Activated CD4-positive, alpha-beta T cell treated with anti-CD3 and anti-CD28 coated beads, Interleukin-2, Interleukin-4, amounts not matched to agents 100 ng/mL and 50 ng/mL, durations not matched to agents 16 hours and 8 hours (primary cell): ENCODE data around the gene TSPAN5.
"Not testable (repeated sequence)": the region's sequence is repeated elsewhere in the genome, so short reads cannot be mapped to it uniquely, and the experiment has no call there.

Experiments used
- DNase-seq: peaks from one replicate; pipeline ENCODE4 v3.0.0-alpha.2; 2020; ENCODE audit warnings: low spot score

TSPAN5 gene

DNA sequence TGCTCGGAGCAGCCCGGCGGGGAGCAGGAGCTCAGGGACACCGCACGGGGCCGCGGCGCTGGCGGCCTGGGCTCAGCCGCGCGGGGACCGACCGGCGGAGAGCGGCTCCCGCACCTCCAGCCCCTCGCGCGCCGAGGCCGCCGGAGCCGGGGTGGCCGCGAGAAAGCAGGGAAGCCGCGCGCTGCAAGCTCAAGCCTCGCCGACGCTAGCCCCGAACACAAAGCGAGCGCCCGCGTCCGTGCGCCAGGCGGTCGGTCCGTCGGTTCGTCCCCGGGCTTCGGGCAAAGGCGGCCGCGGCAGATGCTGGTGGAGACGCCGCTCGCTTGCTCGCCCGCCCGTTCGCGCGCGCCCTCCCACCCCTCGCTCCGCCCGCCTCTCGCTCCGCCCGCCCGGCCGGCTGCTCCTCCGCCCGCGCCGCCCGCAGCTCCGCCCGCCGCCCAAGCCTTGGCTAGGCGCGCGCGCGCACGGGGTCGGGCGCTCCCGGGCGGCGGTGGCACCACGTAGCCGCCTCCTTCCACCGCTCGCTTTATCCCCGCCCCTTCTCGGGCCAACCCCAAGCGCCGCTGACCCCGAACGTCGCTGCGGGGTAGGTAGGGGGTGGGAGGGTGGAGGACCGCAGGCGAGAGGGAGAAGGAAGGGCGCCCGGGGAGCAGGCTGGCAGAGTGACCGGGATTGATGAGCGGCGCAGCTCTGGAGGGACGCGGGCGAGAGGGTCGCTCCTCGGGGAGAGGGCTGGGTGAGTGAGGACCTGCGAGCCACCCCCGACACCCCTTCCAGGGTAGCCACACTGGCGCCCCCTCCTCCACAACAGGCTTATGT, at the start of gene TSPAN5:
Gene TSPAN5, minus strand, starts transcription at position 325 of the 819 bp plus-strand sequence.
- DNase-seq: peak; percentile 83

DNA sequence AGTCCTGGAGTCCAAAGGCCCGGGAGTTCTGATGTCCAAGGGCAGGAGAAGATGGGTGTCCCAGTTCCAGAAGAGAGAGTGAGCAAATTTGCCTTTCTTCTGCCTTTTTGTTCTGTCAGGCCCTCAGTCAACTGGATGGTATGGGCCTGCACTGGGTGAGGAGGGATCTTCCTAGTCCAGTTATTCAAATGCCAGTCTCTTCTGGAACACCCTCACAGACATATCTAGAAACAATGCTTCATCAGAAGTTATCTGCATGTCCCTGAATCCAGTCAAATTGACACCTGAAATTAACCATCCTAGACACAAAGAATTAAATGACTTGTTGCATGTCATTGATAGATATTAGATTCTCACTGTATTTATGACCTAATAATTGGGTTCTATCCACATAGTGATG, 48.5 kb upstream of the TSPAN5 start:
- no peak for DNase-seq

DNA sequence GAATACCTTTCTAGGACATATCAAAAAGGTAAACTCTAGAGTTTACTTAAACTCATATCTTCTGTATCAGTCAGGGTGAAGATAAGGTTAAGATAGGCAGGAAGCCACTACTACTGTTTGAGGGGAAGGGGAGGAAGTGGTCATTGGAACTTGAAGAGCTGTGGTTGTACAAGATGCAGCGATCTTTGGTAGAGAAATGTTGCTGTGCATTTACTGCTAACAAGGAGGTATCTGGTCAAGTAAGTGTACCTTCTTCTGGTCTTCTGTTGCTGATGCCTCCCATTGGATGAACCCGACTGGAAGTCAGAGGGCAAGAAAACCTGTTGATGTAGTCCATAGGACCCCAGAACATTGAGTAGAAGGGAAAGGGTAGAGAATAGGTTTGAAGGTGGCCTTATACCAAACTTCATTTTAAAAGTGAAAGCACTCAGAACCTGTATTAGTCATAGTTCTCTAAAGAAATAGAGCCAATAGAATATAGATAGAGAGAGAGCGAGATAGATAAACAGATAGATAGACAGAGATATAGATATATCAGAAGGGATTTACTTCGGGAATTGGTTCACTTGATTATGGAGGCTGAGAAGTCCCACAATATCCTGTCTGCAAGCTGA, 47.9 kb upstream of the TSPAN5 start:
- DNase-seq: peak; percentile 46

DNA sequence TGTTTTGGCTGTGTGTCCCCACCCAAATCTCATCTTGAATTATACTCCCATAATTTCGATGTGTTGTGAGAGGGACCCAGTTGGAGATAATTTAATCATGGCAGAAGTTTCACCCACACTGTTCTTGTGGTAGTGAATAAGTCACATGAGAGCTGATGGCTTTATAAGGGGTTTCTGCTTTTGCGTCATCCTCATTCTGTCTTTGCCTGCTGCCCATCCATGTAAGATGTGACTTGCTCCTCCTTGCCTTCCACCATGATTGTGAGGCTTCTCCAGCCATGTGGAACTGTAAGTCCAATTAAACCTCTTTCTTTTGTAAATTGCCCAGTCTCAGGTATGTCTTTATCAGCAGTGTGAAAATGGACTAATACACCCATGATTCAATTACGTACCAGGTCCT, 47.2 kb upstream of the TSPAN5 start:
- not testable (repeated sequence) for DNase-seq

DNA sequence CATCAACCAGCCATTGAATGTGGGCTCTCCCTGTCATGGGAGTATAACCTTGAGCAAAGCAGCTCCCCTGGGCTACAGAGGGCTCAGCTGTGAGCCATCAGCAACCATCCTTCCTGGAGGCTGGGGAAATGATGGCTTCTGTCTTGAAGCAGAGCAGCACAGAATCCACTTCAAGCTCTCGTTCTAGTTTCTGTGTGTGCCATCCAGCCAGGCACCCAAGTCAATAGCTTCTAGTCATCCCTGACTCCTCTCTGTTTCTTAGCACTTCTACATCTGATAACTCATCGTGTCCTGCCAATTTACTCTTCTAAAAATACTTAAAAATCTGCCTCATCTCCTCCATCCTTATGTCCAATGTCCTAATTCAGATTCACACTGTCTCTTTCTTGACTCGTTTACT, 42.2 kb upstream of the TSPAN5 start:
- DNase-seq: no peak

DNA sequence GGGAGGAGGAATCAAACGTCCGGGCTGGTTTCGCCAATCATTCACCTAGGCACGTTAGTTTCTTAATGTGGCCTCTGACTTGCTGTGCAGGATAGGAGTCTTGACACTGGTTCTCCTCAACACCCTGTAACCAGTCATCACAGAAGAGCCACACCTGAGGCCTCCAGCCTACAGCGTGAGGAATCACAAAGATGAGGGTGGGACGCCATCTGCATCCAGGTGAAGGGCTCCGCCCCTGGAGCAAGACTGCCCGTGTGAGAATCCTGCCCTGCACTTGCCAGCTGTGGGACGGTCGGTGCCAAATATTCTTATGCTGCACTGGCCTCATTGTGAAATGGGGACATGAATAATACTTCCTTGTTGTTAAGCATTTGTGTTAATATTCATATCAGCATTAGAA, 35.7 kb upstream of the TSPAN5 start:
- DNase-seq: no peak

DNA sequence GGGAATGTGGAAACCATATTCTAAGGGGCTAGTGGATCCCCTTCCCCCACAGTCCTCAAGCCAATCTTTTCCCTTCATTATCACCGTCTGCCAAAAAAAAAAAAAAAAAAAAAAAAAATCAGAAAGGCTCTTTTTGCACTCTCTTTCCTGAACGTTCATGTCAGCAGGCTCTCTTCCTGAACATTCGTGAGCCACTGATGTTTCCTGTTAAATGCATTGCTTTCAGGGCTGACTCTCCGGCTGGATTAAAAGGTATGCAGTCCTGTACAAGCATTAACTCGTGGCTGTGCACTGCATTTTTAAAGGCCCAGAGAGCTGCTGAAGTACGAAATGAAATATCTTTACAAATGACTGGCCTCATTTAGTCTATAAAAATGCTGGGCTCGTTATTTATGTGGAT, 34.0 kb upstream of the TSPAN5 start:
- no peak for DNase-seq

DNA sequence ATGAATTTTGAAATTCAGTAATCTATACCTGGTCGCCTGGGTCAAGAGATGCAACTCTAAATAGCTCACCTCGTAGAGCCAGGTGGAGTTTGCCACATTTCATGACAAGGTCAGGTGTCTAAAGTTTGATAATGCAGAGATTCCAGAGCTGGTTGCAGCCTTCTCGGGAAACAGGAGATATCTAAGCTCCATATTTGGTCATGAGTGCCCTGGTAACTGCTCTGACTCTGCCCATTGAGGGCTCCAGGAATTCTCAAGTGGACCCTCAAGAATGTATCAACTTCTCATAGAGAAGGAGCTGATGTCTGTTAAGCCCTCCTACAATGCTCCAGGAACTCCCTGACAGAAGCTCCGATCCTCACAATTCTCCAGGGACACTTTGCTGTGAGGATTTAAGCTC, 33.2 kb upstream of the TSPAN5 start:
- no peak for DNase-seq

DNA sequence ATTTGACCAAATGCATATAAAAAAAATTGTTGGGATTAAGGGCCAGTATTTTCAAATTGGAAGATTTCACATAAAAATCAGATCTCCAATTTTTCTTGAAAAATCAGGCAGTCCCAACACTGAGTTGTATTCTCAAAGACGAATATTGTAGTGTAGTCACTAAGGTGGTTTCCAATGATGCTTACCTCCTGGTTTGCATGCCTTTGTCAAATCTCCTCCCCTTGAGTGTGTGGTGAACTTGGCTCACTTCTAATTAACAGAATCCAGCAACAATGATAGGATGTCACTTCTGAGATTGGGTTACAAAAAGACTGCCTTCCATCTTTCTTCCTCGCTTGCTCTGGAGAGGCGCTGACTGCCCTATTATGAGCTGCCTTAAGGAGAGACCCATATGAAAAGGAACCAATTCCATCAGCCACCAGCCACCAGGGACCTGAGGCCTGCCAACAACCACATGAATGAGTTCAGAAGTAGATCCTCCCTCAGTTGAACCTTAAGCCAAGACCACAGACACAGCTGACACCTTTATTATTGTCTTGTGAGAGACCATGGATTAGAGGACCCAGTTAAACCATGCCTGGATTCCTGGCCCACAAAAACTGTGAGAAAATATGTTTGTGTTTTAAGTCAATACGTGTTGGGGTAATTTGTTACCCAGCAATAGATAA, 31.2 kb upstream of the TSPAN5 start:
- DNase-seq: no peak

DNA sequence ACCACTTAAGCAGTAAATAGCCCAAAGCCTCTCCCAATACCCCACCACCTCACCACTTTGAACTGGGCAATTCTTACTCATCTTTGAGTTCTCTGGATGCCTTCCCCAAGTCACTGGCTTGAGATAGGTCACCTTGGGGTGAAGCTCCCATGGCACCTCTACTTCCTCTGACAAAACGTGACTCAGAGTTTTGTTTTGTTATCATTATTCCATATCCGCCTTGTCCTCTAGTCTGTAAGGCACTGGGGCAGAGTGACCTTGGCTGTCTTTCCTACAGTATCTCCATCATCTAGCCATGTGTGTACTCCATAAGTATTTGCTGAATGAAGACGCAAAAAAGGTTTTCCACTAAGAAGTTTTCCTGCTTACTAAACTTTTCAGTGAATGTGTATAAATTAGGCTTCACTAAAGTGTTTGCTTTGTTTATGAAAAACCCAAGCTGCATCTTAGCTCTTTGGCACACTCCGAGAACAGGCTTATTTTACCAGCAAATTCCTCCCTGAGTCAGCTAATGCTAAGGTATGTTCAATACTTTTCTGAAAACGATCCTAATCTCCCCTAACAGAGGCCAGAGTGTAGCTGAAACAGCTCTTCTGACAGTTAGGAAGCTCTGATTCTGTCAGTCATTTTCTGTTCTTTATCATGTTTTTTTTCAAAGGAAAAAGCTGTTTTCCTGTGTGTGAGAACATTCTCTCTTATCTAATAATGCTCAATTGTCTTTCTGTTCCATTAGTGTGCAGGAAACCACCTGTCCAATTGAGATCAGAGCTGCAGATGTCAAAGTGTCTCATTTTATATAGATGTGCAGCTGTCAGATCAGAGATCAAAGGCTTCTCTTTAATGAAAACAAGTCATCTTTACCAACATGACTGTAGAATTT, 30.2 kb upstream of the TSPAN5 start:
- peak; percentile 67 for DNase-seq

DNA sequence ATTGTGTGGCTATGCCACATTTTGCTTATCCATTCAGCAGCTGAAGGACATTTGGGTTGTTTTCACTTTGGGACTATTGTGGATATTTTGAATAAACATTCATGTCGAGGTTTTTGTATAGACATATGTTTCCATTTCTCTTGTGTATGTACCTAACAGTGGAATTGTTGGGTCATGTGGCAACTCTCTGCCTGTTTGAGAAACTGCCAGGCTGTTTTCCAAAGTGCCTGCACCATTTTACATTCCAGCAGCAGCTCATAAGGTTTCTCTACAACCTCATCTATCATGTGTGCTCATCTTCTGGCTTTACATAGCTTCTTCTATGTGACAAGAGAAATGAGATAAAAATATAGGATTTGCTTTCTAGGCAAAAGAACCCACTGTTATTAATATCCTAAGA, 29.5 kb upstream of the TSPAN5 start:
- DNase-seq: no peak

DNA sequence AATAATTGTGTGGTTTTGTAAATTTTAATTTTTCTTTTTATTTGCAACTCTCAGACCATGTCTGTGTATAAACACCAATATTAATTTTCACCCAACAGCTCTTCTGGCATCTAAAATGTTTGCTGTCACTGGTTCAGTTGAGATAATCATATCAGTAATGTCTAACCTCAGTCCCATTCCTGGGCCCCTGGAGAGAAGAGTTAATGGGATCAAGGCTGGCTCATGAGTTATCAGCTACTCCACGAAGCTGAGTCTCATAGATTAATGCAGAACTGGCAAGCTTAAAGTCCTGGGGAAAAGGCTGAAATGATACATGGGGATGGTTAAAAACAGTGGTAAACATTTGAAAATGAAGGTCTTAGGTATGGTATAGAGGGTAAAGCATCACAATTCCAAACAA, 28.4 kb upstream of the TSPAN5 start:
- no peak for DNase-seq

DNA sequence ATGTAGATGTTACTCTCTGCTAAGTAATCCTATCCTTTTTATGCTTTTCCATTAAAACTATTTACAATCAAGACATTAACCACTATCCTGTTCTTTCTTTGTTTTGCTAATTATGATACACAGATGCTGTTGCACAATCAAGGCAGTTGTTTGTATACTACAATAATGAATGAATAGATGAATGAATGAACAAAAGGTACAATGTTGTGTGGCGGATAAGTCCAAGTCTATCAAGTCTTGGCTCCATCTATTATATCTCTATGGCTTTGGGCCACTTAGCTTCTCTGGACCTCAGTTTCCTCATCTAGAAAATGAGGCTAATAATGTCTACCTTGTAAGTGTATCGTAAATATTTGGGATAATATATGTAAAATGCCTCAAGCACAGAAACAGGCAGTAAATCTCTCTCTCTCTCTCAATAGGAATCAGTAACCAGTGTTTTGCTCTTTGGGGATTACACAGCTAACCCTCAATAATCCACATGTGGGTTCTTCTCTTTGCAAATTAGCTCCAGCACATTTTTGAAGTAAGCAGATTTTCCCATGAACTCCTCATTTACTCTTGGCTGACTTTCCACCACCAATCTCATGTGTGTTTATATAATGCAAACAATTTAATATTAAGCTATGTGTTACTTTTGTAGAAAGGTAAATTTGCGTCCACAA, 27.8 kb upstream of the TSPAN5 start:
- no peak for DNase-seq

DNA sequence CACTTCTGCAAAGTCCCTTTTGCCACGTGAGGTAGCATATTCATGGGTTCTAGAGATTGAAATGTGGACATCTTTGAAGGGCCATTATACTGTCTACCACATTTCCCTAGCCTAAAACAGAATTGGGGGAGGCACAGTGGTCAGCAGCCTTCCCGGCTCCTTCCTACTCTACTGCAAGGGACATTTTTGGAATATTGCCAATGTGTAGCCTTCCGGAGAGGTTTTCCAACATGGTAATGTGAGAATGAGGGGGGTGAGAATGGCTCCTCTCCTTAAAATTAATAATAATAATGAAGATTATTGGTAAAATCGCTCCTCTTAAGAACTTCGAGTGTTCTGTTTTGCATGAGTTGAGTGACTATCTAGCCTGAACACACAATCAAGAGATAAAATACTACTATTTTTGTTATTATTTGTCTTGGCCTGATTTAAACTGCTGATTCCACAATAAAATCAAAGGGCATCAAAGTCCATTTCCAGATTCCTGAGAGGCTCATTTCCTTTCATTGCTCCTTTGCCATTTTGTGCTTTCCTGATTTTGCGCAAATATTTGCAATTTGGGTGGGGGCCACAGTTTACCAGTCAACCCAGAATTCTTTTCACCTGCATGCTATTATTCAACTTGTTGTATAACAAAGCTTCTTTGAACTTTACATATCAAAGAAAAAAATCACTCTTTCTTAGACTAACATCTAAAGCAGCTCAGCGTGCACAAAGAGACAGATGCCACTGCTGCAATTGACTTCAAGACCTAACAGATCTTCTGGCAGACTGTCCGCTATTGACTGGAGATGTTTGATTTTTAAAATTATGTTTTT, 27.0 kb upstream of the TSPAN5 start:
- no peak for DNase-seq

DNA sequence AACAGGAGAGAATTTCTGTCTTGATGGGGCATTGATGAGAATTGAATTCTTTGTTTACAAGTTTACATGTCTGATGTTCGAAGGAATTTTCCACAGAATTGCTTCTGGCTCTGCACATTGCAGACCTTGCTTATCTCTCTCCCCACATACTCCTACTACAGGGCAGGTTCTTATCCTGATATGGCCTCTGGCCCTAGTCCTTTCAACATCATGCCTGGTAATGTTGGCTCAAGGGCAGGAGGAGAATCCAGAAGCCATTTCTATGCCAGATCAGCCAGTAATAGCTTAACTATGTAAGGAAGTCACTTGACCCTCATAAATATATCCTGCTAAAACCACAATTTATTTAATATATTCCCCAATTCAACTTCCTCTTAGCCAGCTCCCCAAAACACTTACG, 24.3 kb upstream of the TSPAN5 start:
- DNase-seq: no peak

DNA sequence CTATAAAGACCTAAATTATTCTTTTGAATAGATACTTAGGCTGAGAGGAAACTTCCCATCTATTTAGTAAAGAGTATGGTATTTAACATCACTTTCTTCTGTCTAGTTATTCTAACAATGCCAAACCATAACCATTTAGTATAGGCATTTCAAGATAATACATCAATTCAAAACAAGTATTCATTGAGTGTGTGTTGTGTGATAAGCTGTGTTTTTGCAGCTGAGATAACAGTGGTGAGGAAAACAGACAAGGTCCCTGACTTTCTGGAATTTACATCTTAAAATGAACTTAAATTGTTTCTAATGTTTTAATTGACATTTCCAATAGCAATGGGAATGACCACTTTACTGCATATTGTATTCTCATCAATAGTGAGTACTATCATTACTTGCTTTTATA, 22.4 kb upstream of the TSPAN5 start:
- DNase-seq: no peak

DNA sequence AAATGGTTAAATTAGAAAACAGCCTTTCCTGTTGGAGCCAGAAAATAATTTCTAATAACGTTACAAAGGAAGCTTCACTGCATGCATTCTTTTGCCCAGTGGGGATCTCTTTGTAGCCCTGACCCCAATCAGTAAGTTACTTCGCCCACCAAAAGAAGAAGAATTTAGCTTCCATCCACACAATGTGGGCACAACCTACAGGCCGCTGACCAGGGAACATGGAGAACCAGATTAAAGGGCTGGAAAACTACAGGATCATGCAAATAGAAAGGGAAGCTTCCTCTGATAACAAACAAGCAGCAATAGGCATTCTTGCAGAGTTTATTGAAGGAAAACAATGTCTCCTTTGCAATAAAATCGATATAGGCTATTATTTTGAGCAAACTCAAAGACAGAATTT, 21.3 kb upstream of the TSPAN5 start:
- no peak for DNase-seq

DNA sequence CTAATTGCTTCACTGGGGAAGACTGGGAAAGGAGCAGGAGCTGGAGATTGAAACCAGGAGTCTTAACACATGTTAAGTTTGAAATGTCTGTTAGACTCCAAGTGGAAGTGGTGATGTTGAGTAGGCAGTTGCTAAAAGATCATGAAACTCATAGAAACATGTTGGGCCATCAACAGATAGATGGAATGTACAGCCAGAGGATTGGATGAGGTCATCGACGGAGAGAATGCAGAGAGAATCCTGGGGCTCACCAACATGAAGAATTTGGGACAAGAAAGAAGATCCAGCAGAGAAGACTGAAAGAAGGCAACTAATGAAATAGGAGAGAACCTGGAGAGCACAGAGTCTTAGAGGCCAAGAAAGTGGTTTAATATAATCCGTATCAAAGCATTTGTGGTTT, 19.4 kb upstream of the TSPAN5 start:
- DNase-seq: no peak

DNA sequence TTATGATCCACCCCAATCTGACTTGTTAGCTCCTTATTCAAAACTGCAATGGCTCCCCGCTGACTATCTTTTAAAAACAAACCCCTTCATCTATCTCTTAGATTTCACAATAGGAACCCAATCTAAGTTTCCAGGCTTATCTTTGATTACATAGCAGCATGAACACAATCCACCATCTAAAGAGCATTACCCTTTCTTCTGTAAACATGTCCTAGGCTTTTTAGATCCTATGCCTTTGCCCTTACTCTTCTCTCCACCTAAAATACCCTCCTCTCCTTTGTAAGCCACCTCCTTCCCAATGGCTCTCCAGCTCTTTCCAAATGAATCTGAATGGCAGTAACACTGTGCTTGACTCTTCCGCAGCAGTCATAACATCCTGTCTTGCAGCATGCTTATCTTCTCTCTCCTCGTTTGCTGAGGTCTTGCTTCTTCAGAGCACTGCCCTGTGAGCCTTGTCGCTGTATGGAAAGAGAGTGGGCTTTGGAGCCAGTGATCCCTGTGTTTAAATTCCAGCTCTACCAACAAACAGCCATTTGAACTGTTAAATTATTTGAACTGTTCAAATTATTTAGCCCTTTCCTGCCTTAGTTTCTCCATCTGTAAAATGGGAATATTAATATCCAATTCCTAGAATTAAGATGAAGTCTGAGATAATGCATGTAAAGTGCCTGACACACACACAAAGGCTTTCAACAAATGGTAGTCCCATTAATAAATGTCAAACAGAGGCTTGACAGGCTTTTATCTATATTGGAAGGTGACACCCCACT, 16.2 kb upstream of the TSPAN5 start:
- no peak for DNase-seq

DNA sequence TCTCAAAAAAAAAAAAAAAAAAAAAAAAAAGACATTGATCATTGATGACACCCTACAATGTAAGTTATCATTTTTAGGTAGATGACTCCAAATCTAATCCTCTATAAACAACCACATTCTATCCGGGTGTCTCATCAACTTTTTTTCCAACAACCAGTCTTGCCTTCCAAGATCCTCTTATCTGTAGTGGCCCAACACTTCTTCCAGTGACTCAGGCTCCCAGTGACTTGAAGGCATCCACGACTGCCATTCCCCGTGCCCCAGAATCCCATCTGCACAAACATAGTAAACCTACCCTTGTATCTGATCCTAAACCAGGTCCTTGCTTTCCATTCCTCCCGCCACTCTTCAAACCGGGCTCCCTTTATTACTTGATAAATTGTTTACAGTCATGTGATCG, 15.6 kb upstream of the TSPAN5 start:
- DNase-seq: no peak
